GM12872 (cell line): ENCODE measurements around the gene AGBL4.

Experiments used
- TF ChIP-seq, protein P1 (sequence below): IDR thresholded peaks from 3 replicates; pipeline ENCODE4 v1.5.1; 2011; ENCODE audit warnings: low read depth, mild to moderate bottlenecking, low read length, moderate library complexity; ENCODE audit not compliant: insufficient read depth

The AGBL4 gene

DNA sequence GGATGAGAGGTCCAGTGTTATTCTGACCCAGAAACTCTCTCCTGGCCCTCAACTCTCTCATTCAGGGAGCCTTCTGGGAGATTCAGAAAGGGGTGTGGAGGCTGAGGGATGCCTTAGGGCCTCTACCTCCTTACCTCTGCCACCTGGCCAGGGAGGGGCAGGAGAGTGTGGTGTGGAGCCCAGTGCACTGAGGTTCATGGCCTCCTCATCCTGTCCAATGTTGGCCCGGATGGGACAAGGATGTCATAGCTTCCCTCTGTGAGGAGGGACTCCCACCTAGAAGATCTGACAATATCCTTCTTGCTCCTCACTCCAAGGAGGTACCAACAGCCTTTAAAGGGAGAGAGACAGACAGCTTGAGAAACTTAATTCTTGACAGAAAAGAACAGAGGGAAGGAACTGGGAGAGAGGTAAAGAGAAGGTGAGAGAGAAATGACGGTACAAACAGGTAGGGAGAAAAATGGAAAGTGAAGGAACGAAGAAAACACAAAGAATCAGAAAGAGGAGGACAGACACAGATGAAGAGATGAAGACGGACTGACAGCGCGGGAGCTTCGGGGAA lies 1247.8 kb downstream of the AGBL4 start:
- TF ChIP-seq, protein P1, sequence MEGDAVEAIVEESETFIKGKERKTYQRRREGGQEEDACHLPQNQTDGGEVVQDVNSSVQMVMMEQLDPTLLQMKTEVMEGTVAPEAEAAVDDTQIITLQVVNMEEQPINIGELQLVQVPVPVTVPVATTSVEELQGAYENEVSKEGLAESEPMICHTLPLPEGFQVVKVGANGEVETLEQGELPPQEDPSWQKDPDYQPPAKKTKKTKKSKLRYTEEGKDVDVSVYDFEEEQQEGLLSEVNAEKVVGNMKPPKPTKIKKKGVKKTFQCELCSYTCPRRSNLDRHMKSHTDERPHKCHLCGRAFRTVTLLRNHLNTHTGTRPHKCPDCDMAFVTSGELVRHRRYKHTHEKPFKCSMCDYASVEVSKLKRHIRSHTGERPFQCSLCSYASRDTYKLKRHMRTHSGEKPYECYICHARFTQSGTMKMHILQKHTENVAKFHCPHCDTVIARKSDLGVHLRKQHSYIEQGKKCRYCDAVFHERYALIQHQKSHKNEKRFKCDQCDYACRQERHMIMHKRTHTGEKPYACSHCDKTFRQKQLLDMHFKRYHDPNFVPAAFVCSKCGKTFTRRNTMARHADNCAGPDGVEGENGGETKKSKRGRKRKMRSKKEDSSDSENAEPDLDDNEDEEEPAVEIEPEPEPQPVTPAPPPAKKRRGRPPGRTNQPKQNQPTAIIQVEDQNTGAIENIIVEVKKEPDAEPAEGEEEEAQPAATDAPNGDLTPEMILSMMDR: no peak

DNA sequence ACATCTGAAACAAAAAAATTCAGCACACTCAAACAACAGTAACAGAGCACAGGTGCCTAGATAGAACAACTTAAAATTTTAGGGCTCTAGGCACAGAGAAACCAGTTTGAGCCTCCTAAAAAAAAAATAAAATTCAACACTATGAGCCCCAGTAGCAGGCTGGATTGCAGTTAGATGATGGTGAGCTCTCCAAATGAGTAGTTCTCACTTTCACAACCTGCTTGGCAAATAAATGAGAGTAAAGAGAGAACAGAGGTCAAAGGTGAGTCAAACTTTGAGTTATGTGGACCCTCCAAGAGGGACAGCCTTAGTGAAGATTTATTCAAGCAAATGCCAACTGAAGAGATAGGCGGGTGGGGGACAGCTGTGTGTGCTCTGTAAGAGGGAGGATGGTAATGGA lies 1250.6 kb downstream of the AGBL4 start:
- TF ChIP-seq, protein P1: no peak

DNA sequence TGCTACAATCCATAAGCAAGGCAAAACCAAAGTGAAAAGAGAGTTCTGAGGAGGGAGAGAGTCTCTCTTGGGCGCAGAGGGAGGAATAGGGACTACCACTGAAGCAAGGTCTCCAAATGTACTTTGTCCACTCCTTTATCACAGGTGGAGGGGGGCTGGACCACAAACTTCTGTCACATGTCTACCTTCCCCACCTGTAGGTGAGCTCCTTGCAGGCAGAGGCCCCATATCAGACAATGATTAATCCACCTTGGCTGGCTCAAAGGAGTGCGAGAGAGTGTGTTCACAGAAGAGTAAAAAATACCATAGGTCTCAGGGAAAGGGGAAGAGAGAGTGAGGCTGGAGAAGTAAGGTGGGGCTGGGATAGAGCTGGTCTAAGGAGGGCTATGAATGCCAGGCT lies 1251.5 kb downstream of the AGBL4 start:
- TF ChIP-seq, protein P1: no peak

DNA sequence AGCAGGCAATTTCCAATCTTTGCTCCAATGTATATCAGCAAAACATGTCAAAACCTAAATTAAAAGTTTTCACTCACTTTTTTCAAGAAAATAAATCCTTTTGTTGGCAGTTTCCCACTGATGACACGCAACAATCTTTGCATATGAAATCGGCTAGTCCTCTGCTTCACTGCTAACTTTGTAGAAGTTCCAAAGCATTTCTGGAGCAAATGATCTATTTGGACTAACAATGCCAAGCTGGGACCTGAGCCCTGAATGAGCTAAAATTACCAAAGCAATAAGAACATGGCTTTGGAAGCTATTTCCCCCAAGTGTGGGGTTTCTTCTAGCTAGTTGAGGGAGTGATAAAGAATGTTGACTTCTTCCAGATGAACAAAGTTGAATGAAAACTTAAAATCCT lies 1252.2 kb downstream of the AGBL4 start:
- TF ChIP-seq, protein P1: no peak

DNA sequence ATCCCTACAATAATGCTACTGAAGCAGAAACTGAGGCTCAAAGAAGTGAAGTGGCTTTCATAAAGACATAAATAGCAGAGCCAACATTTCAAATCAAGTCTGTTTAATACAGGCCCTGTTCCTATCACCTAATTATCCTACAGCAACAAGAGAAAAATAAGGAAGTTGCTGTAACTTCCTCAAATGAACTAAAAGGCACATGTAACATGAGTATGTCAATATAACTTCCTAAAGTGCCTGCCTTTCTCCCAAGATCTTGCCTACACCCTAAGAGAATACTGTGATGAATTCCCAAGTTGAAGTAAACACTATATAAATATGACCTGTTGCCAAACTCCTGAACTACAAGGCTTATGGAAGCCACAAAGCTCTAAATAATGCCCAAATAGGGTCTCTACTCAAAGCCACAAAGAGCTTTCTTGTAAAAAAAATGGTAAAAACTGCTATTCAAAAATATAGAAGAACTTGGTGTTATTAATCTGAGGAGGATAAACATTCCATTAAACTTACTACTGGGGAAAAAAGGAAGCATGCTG lies 1255.7 kb downstream of the AGBL4 start:
- TF ChIP-seq, protein P1: no peak

DNA sequence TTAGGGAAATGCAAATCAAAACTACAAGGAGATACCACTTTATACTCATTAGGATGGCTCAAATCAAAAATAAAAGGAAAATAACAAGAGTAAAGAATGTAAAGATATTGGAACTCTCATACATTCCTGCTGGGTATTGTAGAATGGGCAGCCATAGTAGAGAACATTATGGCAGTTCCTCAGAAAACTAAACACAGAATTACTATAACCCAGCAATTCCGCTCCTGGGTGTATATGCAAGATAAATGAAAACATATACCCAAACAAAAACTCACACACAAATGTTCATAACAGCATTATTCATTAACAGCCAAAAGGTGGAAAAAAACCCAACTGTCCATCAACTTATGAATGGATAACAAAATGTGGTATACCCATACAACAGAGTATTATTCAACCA lies 1258.4 kb downstream of the AGBL4 start:
- TF ChIP-seq, protein P1: no peak

DNA sequence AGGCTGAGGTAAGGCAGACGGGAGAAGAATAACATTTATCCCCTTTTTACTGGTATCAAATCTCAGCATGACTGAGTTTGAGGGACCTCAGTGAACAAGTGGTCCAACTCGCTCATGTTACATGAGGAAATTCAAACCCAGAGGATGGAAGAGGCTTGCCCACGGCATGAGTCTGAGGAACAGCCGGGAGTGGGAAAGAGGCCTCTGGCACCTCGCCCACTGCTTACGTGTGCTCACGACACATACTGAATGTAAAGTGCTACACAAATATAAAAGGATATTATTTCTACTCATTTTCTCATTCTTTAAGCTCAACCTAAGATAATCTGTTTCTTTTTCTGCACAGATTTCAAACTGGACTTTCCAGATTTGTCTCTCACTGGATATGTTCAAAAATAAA lies 1261.8 kb downstream of the AGBL4 start:
- TF ChIP-seq, protein P1: no peak
